WTC11 (cell line): ENCODE data around the gene SP140. TPM values are rescaled to one million over a fixed set of nuclear protein-coding genes. Genes with fewer than 3 reads are reported as not detected.

Experiments used
- ATAC-seq: fragments of 200-7000 bp; cut with Tn5 transposase; 2 replicates; pipeline ENCODE4 v1.10.0; 2021; ENCODE audit warnings: mild to moderate bottlenecking, moderate library complexity
- CTCF ChIA-PET: fragments of 300-600 bp; sonication (Branson Sonifier 250); formaldehyde crosslinking; loops from one replicate; lab custom pipeline; 2021; ENCODE audit warnings: antibody characterized with exemption; lab: Charles Lee
- POLR2A ChIA-PET: fragments of 350-600 bp; sonication (Branson Sonifier 250); formaldehyde crosslinking; loops from one replicate; lab custom pipeline; 2021; ENCODE audit warnings: antibody characterized with exemption; lab: Charles Lee
- DNase-seq: peaks from one replicate; pipeline ENCODE4 v3.0.0; 2021; ENCODE audit warnings: low spot score
- H3K27ac Mint-ChIP-seq: 2 replicates; pipeline ENCODE4 v1.8.0; 2021; ENCODE audit warnings: mixed read lengths
- H3K27me3 Mint-ChIP-seq: 2 replicates; pipeline ENCODE4 v1.8.0; 2021; ENCODE audit warnings: low read depth, mild to moderate bottlenecking, moderate library complexity, mixed read lengths
- H3K36me3 Mint-ChIP-seq: 2 replicates; pipeline ENCODE4 v1.8.0; 2021; ENCODE audit warnings: mixed read lengths
- H3K4me1 Mint-ChIP-seq: 2 replicates; pipeline ENCODE4 v1.8.0; 2022; ENCODE audit warnings: mixed read lengths
- H3K4me3 Mint-ChIP-seq: 2 replicates; pipeline ENCODE4 v1.8.0; 2021; ENCODE audit warnings: mild to moderate bottlenecking, moderate library complexity, mixed read lengths
- H3K9me3 Mint-ChIP-seq: 2 replicates; pipeline ENCODE4 v1.8.0; 2021; ENCODE audit warnings: mixed read lengths
- ATF6 ChIP-seq: sonication (generic); formaldehyde crosslinking; IDR thresholded peaks from 2 replicates; pipeline ENCODE4 v1.8.1; 2023; ENCODE audit warnings: mild to moderate bottlenecking, missing genetic modification reagents
- E2F4 ChIP-seq: sonication (generic); formaldehyde crosslinking; IDR thresholded peaks from 2 replicates; pipeline ENCODE4 v1.8.1; 2022; ENCODE audit warnings: low read depth, mild to moderate bottlenecking, moderate library complexity, missing genetic modification reagents, borderline replicate concordance
- E2F5 ChIP-seq: sonication (generic); formaldehyde crosslinking; IDR thresholded peaks from 2 replicates; pipeline ENCODE4 v1.8.1; 2022; ENCODE audit warnings: mild to moderate bottlenecking, moderate library complexity, missing genetic modification reagents
- GABPB1 ChIP-seq: sonication (generic); formaldehyde crosslinking; IDR thresholded peaks from 2 replicates; pipeline ENCODE4 v1.8.1; 2023; ENCODE audit warnings: mild to moderate bottlenecking, missing genetic modification reagents
- JUN ChIP-seq: sonication (generic); formaldehyde crosslinking; IDR thresholded peaks from 2 replicates; pipeline ENCODE4 v1.8.0; 2023; ENCODE audit warnings: mild to moderate bottlenecking, missing genetic modification reagents
- MXD4 ChIP-seq: fragments of 250-450 bp; sonication (Bioruptor Pico); IDR thresholded peaks from 2 replicates; pipeline ENCODE4 v1.8.0; 2021; ENCODE audit warnings: mild to moderate bottlenecking, moderate library complexity, borderline replicate concordance
- NFE2L1 ChIP-seq: sonication (generic); formaldehyde crosslinking; IDR thresholded peaks from 2 replicates; pipeline ENCODE4 v1.8.1; 2023; ENCODE audit warnings: missing genetic modification reagents
- NR1H2 ChIP-seq: sonication (generic); formaldehyde crosslinking; IDR thresholded peaks from 2 replicates; pipeline ENCODE4 v1.9.0; 2021; ENCODE audit warnings: mild to moderate bottlenecking, moderate library complexity, missing genetic modification reagents
- OVOL2 ChIP-seq: fragments of 250-450 bp; sonication (Bioruptor Pico); IDR thresholded peaks from 2 replicates; pipeline ENCODE4 v1.9.0; 2021; ENCODE audit warnings: mild to moderate bottlenecking, borderline replicate concordance
- PRRX2 ChIP-seq: fragments of 250-450 bp; sonication (Bioruptor Pico); IDR thresholded peaks from 2 replicates; pipeline ENCODE4 v1.8.0; 2021; ENCODE audit warnings: mild to moderate bottlenecking
- USF1 ChIP-seq: sonication (generic); formaldehyde crosslinking; IDR thresholded peaks from 2 replicates; pipeline ENCODE4 v1.8.0; 2022; ENCODE audit warnings: mild to moderate bottlenecking, missing genetic modification reagents
- ZNF138 ChIP-seq: sonication (generic); formaldehyde crosslinking; conservative IDR thresholded peaks from 2 replicates; pipeline ENCODE4 v1.8.1; 2022; ENCODE audit warnings: mild to moderate bottlenecking, moderate library complexity, missing genetic modification reagents
- ZNF219 ChIP-seq: sonication (generic); formaldehyde crosslinking; IDR thresholded peaks from 2 replicates; pipeline ENCODE4 v1.8.0; 2023; ENCODE audit warnings: missing genetic modification reagents, mild to moderate bottlenecking, borderline replicate concordance
- ZNF232 ChIP-seq: sonication (generic); formaldehyde crosslinking; IDR thresholded peaks from 2 replicates; pipeline ENCODE4 v1.8.0; 2022; ENCODE audit warnings: mild to moderate bottlenecking, missing genetic modification reagents
- ZNF281 ChIP-seq: sonication (generic); formaldehyde crosslinking; IDR thresholded peaks from 2 replicates; pipeline ENCODE4 v1.8.0; 2023; ENCODE audit warnings: mild to moderate bottlenecking, missing genetic modification reagents
- ZNF317 ChIP-seq: sonication (generic); formaldehyde crosslinking; IDR thresholded peaks from 2 replicates; pipeline ENCODE4 v1.8.1; 2023; ENCODE audit warnings: low read depth, mild to moderate bottlenecking, moderate library complexity, missing genetic modification reagents, borderline replicate concordance
- ZNF512 ChIP-seq: sonication (generic); formaldehyde crosslinking; IDR thresholded peaks from 2 replicates; pipeline ENCODE4 v1.8.1; 2022; ENCODE audit warnings: missing genetic modification reagents, borderline replicate concordance
- ZNF532 ChIP-seq: fragments of 250-450 bp; sonication (Bioruptor Pico); IDR thresholded peaks from 2 replicates; pipeline ENCODE4 v1.9.0; 2021; ENCODE audit warnings: mild to moderate bottlenecking, borderline replicate concordance
- total RNA-seq: library from RNA; stranded (reverse); gene quantifications from 3 replicates; pipeline ENCODE4 v1.2.3, GENCODE V29; 2021

SP140 gene
- total RNA-seq, 1 experiment from 2014 or later = 0.66 TPM

GRCh38 chr2:230256733-230257332 lies 31.3 kb downstream of the SP140 start:
- no peak for DNase-seq
- peaks cover 18% of the 10 kb centered on the region for H3K9me3 Mint-ChIP-seq
- TF ChIP-seq USF1 (CRISPR knock-in tag) = no peak
- TF ChIP-seq ATF6 (CRISPR knock-in tag) = no peak
- TF ChIP-seq MXD4 (CRISPR knock-in tag) = no peak
- TF ChIP-seq ZNF317 (CRISPR knock-in tag) = no peak
- TF ChIP-seq ZNF138 (CRISPR knock-in tag) = no peak
- TF ChIP-seq JUN (CRISPR knock-in tag) = no peak
- TF ChIP-seq, all 79 proteins: peak for 0
- no peaks in the 10 kb centered on the region for H3K27me3 Mint-ChIP-seq
- H3K4me3 Mint-ChIP-seq = no peak overlapping the region
- POLR2A ChIA-PET = no interaction called here
- no peaks in the 10 kb centered on the region; the same call in 1 of the 2 replicates for H3K4me1 Mint-ChIP-seq
- no peak for ATAC-seq
- CTCF ChIA-PET = no interaction called here
- no peaks in the 10 kb centered on the region for H3K36me3 Mint-ChIP-seq
- H3K27ac Mint-ChIP-seq = no peak overlapping the region

- ATAC-seq (no peak), DNase-seq (no peak)
- Mint-ChIP-seq H3K27ac (no peak overlapping the region), H3K9me3 (peaks cover 18% of the 10 kb centered on the region), H3K4me3 (no peak overlapping the region), H3K36me3 (no peaks in the 10 kb centered on the region), H3K4me1 (no peaks in the 10 kb centered on the region; the same call in 1 of the 2 replicates), H3K27me3 (no peaks in the 10 kb centered on the region)
- POLR2A ChIA-PET = no interaction called here
- CTCF ChIA-PET = no interaction called here
- TF ChIP-seq ZNF512 (CRISPR knock-in tag) (no peak), ZNF532 (CRISPR knock-in tag) (no peak), ZNF281 (no peak), E2F4 (no peak), NFE2L1 (no peak), E2F5 (CRISPR knock-in tag) (no peak), GABPB1 (CRISPR knock-in tag) (no peak), ZNF232 (no peak), OVOL2 (CRISPR knock-in tag) (no peak), ZNF219 (CRISPR knock-in tag) (no peak), PRRX2 (CRISPR knock-in tag) (no peak), NR1H2 (CRISPR knock-in tag) (no peak)
Measured at GRCh38 chr2:230258483-230258882, 32.9 kb downstream of the SP140 start.
